HFF-Myc (cell line): ENCODE data around the gene FRRS1.

Experiments used
- DNase-seq: peaks from one replicate; pipeline ENCODE4 v3.0.0-alpha.2; 2011; ENCODE audit warnings: low read depth; ENCODE audit errors: extremely low read depth
- H3K4me3 ChIP-seq: replicated peaks from 2 replicates; pipeline ENCODE4 v1.5.1; 2011; ENCODE audit warnings: low read depth, mild to moderate bottlenecking, control low read depth, low read length
- TF ChIP-seq, protein P1 (sequence below): IDR thresholded peaks from 2 replicates; pipeline ENCODE4 v1.5.1; 2012; ENCODE audit warnings: mild to moderate bottlenecking, low read depth, low read length, control low read depth; ENCODE audit errors: missing control alignments

The FRRS1 gene

GRCh38 chr1:99674115-99675064, 92.0 kb downstream of the FRRS1 start:
- H3K4me3 ChIP-seq: no peak overlapping the region
- DNase-seq: no peak

GRCh38 chr1:99673315-99673714, 93.1 kb downstream of the FRRS1 start:
- H3K4me3 ChIP-seq: no peak overlapping the region
- DNase-seq: no peak
- TF ChIP-seq, protein P1, sequence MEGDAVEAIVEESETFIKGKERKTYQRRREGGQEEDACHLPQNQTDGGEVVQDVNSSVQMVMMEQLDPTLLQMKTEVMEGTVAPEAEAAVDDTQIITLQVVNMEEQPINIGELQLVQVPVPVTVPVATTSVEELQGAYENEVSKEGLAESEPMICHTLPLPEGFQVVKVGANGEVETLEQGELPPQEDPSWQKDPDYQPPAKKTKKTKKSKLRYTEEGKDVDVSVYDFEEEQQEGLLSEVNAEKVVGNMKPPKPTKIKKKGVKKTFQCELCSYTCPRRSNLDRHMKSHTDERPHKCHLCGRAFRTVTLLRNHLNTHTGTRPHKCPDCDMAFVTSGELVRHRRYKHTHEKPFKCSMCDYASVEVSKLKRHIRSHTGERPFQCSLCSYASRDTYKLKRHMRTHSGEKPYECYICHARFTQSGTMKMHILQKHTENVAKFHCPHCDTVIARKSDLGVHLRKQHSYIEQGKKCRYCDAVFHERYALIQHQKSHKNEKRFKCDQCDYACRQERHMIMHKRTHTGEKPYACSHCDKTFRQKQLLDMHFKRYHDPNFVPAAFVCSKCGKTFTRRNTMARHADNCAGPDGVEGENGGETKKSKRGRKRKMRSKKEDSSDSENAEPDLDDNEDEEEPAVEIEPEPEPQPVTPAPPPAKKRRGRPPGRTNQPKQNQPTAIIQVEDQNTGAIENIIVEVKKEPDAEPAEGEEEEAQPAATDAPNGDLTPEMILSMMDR: no peak

More at GRCh38 chr1:99674115-99675064, 92.0 kb downstream of the FRRS1 start:
- TF ChIP-seq, protein P1: no peak

GRCh38 chr1:99672530-99673213, 93.8 kb downstream of the FRRS1 start:
- no peak for DNase-seq
- TF ChIP-seq, protein P1: no peak
- no peak overlapping the region for H3K4me3 ChIP-seq

DNA sequence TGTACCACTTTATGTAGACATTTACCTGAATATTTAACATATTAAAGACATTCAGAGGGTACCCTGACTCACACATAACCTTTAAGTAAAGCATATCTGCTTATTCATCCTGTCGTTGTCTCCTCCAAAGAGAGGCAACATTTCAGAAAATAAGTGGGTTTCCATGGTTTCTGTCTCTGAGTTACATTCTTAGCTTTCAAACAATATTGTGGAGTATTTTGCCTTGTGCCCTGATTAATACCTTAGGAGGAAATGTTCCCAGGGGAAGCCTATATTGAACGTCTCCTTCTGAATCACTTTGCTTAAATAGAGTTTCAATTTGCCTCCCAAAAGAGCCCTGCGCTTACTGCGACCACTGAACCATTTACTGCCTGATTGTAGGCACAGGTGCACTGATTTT, 94.4 kb downstream of the FRRS1 start:
- no peak overlapping the region for H3K4me3 ChIP-seq
- no peak for DNase-seq
- TF ChIP-seq, protein P1: no peak

DNA sequence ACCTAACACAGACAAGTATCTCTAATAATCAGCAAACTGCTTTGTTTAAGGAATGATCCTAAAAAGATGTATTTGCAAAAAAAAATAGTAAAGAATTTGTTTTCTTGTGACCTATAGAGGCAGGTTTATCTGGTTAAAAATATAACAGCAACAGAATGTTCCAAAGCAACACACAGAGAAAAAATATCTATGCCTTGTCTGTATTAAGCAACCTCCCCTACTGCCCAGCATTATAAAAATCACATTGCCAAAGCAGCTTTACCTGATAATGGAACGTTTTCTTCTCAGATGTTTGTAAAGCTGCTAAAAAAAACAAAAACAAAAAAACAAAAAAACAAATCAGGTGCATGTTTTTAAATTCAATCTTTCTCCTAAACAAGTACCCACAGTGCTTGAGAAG, 95.9 kb downstream of the FRRS1 start:
- no peak for DNase-seq
- H3K4me3 ChIP-seq: no peak overlapping the region
- TF ChIP-seq, protein P1: no peak

GRCh38 chr1:99669821-99670220, 96.6 kb downstream of the FRRS1 start:
- H3K4me3 ChIP-seq: no peak overlapping the region
- TF ChIP-seq, protein P1: no peak
- DNase-seq: no peak
